HG02938 (cell line): Measurements from ENCODE around the gene CNOT1.

Source experiments
- ATAC-seq: cut with Tn5 transposase; IDR thresholded peaks from one replicate; pipeline ENCODE4 v1.9.1; 2021; ENCODE audit warnings: mild to moderate bottlenecking, moderate library complexity; ENCODE audit not compliant: unreplicated experiment

Gene CNOT1

GRCh38 chr16:58488531-58488930 is 141.1 kb downstream of the CNOT1 start:
- ATAC-seq = no peak

DNA sequence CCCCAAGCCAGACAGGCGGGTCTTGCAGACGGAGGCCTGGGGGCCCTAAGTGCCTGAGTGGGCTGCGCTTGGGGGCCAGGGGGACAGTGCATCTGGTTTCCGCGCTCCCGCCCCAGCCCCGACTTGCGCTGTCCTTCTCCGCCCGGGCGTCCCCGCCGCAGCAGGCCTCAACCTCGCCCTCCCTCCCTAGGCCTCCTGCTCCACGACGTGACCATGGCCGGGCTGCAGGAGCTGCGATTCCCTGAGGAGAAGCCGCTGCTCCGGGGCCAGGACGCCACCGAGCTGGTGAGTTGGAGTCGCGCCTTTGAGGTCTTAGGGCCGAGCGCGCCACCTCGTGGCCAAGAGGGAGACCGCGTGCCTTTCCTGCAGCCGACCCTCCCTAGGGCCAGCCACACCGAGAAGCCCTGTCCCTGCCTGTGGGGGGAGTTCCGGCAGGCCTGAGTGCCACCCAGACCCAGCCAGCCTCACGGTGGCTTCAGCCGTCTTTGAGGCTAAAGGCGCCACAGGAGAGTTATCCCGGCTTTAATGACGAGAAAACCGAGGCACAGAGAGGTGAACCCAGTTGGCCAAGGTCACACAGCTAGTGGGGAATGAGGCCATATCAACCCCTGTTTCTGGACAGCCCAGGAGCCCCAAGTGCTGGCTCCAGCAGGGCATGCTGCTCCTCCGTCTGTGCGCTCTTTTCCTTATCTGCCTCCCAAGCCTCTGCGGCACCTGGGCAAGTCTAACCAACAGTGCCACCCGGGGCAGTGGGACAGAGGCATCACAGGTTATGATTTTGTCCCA is 141.9 kb downstream of the CNOT1 start:
- peak; percentile 54 for ATAC-seq

DNA sequence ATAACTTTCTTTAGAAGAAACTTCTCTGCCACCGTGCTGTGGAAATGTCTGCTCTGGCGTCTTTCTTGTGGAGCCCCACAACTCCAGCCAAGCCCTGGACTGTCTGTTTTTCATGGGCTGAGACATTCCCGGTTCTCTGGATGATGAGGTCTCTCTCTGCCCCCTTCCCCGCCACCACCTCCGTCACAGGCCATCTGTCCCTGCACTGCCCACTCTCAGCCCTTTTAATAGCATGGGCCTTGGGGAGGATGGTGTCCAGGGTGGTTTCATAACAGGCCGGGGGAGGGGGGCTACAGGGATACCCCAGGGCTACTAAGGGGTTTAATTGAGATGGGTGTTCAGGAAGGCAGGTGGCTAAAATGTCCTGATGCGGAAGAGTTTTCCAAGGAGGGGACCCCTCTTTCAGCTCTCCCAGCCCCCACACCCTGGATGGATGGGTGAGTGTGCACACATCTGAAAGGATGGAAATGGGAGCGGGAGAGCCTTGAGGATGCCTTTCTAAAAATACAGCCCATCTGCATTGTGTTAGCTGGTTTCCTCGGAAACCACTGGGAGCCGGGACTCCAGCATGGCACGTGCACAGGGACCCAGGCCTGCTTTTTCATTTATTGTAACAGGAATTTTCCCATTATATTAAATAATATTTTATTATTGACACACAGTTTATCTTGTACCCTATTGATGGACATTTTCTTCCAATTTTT is 144.3 kb downstream of the CNOT1 start:
- no peak for ATAC-seq

- no peak for ATAC-seq
Observed at GRCh38 chr16:58481931-58482330, 147.7 kb downstream of the CNOT1 start.

- no peak for ATAC-seq
Observed at GRCh38 chr16:58481226-58481869, 148.3 kb downstream of the CNOT1 start.

- no peak for ATAC-seq
Observed at GRCh38 chr16:58478427-58478826, 151.2 kb downstream of the CNOT1 start.

GRCh38 chr16:58476791-58477190 is 152.8 kb downstream of the CNOT1 start:
- no peak for ATAC-seq

DNA sequence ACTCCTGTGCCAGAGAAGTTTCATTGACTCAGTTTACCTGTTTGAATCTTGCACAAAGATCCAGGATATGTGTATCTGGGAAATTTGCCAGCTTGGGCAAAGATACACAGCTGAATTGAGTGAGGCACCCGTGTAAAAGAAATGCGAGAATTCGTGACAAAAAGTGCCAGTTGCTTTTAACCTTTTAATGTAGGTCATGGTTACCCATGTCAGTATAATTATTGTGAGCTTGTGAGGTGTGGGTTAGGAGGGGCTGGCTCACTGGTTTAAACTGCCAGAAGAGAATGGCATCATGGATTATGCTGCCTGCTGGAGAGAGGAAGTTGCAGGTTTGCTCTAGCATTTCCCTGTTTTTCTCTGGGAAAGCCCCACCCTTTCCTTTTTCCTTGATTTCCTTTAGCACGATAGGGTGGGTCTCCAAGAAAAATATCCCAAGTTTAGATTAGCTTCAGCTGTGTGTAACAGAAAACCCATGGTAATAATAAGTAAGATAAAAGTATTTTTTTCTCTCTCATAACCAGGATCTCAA is 154.5 kb downstream of the CNOT1 start:
- no peak for ATAC-seq

DNA sequence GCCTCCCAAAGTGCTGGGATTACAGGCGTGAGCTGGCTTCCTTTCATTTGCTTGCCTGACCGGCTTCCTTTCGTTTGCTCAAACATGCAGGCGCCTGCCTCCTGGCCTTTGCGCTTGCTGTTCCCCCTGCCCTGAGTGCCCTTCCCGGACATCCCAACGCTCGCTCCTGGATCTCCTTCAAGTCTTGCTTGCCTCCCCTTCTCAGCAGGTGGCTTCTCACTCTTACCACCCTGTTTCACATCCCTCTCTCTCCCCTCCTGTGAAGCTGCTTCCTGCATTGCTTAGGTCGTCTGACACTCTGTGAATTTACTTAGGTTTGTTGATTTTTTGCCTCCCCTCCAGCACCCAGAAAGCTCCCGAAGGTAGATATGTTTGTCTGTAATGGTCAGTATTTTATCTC is 155.3 kb downstream of the CNOT1 start:
- ATAC-seq = no peak

GRCh38 chr16:58472827-58473226 is 156.8 kb downstream of the CNOT1 start:
- no peak for ATAC-seq

DNA sequence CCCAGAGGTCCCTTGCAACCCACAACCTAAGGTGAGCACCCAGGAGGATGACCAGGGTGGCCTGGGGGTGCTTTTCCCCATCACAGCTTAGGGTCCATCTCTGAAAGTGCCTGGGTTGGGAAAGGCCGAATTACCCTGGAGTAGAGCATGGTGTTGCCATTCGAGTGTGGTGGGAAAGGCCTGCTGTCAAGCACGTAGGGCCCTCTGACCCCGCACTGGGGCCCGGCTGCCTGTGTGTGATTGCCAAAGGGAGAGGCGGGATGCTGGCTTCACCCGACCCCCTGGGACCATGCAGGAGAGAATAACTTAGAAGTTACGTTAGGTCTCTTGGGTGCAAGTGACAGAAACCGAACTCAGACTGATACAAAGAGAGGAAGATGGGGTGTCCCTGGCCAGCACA is 157.4 kb downstream of the CNOT1 start:
- no peak for ATAC-seq

DNA sequence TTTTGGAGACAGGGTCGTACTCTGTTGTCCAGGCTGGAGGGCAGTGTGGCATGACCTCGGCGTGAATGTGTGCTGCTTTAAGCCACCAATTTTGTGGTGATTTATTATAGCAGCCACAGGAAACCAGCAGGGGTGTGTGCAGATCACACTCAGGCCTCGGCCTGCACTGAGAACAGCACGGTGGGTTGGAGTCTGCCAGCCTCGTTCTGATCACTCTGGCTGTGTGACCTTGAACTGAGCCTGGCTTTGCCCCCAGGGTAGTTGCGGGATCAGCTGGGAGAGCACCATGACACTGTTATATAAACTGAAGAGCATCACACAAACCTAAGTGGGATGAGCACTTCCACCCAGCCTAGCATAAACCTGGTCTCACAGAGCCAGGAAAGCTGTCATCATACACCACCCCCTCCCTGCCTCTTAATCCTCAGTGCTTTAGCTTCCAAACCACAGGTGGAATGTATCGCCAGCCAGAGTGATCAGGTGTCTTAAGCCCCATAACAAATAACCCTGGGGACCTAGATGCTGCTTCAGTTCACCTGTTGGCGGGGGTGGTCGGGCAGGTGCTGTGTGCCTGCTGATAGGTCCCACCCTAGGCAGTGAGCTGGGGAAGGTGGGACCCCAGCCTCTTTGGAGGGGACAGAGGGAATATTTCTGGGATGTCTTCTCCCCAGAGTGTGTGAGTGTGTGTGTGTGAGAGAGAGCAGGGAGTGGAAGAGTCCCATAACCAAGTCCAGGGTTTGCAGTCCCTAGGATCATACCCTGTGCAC is 158.2 kb downstream of the CNOT1 start:
- no peak for ATAC-seq
